ENCODE measurements around the gene PET100.

PET100 gene

DNA sequence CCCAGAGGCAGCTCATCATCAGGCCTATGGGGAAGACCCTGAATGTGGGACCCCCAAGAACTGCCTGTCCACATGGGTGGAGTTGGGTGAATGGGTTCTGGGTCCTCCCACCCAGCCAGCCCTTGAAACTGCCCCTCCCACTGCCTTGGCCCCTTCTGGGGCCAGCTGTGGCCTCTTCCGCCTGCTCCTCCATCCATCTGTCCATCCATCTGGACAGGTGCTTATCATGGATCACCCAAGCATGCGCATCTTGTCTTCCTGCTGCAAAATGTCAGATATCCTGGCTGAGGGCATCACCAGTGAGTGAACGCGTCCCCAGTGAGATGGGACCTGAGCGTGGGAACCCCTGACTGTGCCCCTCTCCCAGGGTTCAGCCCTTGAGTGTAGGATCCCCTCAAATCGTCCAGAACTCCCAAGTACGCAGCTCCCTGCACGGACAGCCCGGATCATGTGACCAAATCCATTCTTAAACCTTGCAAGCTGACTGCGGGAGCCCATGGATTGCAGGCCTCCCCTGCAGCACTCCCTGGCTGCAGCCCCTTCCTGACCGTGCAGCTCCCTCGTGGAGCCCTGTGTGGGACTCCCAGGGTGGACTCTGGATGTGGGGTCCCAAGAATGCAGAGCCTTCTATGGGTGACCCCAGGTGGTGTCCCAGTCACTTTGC, 9.3 kb downstream of the PET100 start:
- no peaks in the 10 kb centered on the region for H3K79me2 ChIP-seq (ENCODE audit: insufficient read depth, low read length)
- H3K27ac ChIP-seq (ENCODE audit: low read depth, low read length, poor library complexity, severe bottlenecking) = no peak overlapping the region
- peaks cover 13% of the 10 kb centered on the region for H3K4me1 ChIP-seq (ENCODE audit: insufficient read depth, low read length, severe bottlenecking)
- no peak overlapping the region for H3K4me2 ChIP-seq (ENCODE audit: low read length)
- no peaks in the 10 kb centered on the region for H3K9me2 ChIP-seq (ENCODE audit: low read depth, low read length)
- no peaks in the 10 kb centered on the region for H3K9me3 ChIP-seq (ENCODE audit: low read length)
- TF ChIP-seq, protein P1, sequence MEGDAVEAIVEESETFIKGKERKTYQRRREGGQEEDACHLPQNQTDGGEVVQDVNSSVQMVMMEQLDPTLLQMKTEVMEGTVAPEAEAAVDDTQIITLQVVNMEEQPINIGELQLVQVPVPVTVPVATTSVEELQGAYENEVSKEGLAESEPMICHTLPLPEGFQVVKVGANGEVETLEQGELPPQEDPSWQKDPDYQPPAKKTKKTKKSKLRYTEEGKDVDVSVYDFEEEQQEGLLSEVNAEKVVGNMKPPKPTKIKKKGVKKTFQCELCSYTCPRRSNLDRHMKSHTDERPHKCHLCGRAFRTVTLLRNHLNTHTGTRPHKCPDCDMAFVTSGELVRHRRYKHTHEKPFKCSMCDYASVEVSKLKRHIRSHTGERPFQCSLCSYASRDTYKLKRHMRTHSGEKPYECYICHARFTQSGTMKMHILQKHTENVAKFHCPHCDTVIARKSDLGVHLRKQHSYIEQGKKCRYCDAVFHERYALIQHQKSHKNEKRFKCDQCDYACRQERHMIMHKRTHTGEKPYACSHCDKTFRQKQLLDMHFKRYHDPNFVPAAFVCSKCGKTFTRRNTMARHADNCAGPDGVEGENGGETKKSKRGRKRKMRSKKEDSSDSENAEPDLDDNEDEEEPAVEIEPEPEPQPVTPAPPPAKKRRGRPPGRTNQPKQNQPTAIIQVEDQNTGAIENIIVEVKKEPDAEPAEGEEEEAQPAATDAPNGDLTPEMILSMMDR (IDR thresholded peaks at IDR 0.05; ENCODE audit: low read length) = no peak
- no peak for TF ChIP-seq EZH2 (IDR thresholded peaks at IDR 0.05; ENCODE audit: borderline replicate concordance, low read length)
- no peak overlapping the region for H3K4me3 ChIP-seq (ENCODE audit: low read depth, low read length, poor library complexity, severe bottlenecking)
- H4K20me1 ChIP-seq (ENCODE audit: insufficient read depth, low read length) = no peaks in the 10 kb centered on the region
- no peaks in the 10 kb centered on the region for H3K27me3 ChIP-seq (ENCODE audit: insufficient read depth, low read length)
- no peaks in the 10 kb centered on the region; the same call in 1 of the 2 replicates for H3F3A ChIP-seq (ENCODE audit: insufficient read depth, low read length)
- H3K36me3 ChIP-seq (ENCODE audit: insufficient read depth, low read length) = no peaks in the 10 kb centered on the region
- H3K9ac ChIP-seq (ENCODE audit: low read length) = no peak overlapping the region
- no peak overlapping the region for H2AFZ ChIP-seq (ENCODE audit: low read length)

DNA sequence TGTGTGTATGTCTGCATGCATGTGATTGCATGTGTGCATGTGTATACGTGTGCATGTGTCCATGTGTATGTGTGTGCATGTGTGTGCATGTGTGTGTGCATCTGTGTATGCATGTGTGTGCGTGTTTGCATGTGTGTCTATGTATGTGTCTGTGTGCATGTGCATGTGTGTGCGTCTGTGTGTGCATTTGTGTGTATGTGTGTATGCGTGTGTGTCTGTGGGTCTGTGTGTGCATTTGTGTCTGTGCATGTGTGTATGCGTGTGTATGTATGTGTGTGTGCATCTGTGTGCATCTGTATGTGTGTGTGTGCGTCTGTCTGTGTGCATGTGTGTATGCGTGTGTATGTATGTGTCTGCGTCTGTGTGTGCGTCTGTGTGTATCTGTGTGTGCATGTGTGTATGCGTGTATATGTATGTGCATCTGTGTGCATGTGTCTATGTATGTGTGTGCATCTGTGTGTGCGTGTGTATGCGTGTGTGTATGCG, 10.3 kb downstream of the PET100 start:
- H3K27me3 ChIP-seq (ENCODE audit: insufficient read depth, low read length) = no peaks in the 10 kb centered on the region
- H2AFZ ChIP-seq (ENCODE audit: low read length) = no peak overlapping the region
- H3K4me2 ChIP-seq (ENCODE audit: low read length) = no peak overlapping the region
- H3K36me3 ChIP-seq (ENCODE audit: insufficient read depth, low read length) = peaks cover 6% of the 10 kb centered on the region
- H3F3A ChIP-seq (ENCODE audit: insufficient read depth, low read length) = no peaks in the 10 kb centered on the region; the same call in 1 of the 2 replicates
- no peak overlapping the region for H3K9ac ChIP-seq (ENCODE audit: low read length)
- no peak overlapping the region for H3K4me3 ChIP-seq (ENCODE audit: low read depth, low read length, poor library complexity, severe bottlenecking)
- no peaks in the 10 kb centered on the region for H3K9me3 ChIP-seq (ENCODE audit: low read length)
- H3K79me2 ChIP-seq (ENCODE audit: insufficient read depth, low read length) = no peaks in the 10 kb centered on the region
- no peaks in the 10 kb centered on the region for H3K9me2 ChIP-seq (ENCODE audit: low read depth, low read length)
- no peak for TF ChIP-seq EZH2 (IDR thresholded peaks at IDR 0.05; ENCODE audit: borderline replicate concordance, low read length)
- TF ChIP-seq, protein P1 (IDR thresholded peaks at IDR 0.05; ENCODE audit: low read length) = no peak
- no peak overlapping the region for H3K27ac ChIP-seq (ENCODE audit: low read depth, low read length, poor library complexity, severe bottlenecking)
- H3K4me1 ChIP-seq (ENCODE audit: insufficient read depth, low read length, severe bottlenecking) = peaks cover 13% of the 10 kb centered on the region
- no peaks in the 10 kb centered on the region for H4K20me1 ChIP-seq (ENCODE audit: insufficient read depth, low read length)

DNA sequence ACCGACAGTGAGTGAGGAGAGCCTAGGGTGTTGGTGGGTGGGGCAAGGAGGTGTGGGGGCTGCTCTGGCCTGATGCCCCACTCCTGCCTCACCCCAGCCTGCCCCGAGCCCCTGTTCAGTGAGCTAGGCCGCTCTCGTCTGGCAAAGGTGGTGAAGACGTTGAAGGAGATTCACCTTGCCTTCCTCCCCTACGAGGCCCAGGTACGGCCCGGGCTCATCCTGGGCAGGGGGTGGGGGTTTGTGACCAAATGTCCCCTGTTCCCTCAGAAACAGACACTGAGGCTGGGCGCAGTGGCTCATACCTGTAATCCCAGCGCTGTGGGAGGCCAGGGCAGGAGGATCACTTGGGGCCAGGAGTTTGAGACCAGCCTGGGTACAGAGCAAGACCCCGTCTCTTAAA, 11.2 kb downstream of the PET100 start:
- TF ChIP-seq EZH2 (IDR thresholded peaks at IDR 0.05; ENCODE audit: borderline replicate concordance, low read length) = no peak
- TF ChIP-seq, protein P1 (IDR thresholded peaks at IDR 0.05; ENCODE audit: low read length) = no peak
- Histone ChIP-seq H3K9me3 (ENCODE audit: low read length) (no peaks in the 10 kb centered on the region), H3K79me2 (ENCODE audit: insufficient read depth, low read length) (no peaks in the 10 kb centered on the region), H3K9me2 (ENCODE audit: low read depth, low read length) (no peaks in the 10 kb centered on the region), H3F3A (ENCODE audit: insufficient read depth, low read length) (no peaks in the 10 kb centered on the region; the same call in 1 of the 2 replicates), H3K27ac (ENCODE audit: low read depth, low read length, poor library complexity, severe bottlenecking) (no peak overlapping the region), H4K20me1 (ENCODE audit: insufficient read depth, low read length) (no peaks in the 10 kb centered on the region), H3K4me1 (ENCODE audit: insufficient read depth, low read length, severe bottlenecking) (peaks cover 13% of the 10 kb centered on the region), H3K9ac (ENCODE audit: low read length) (no peak overlapping the region), H3K36me3 (ENCODE audit: insufficient read depth, low read length) (peaks cover 9% of the 10 kb centered on the region), H3K27me3 (ENCODE audit: insufficient read depth, low read length) (no peaks in the 10 kb centered on the region), H3K4me2 (ENCODE audit: low read length) (no peak overlapping the region), H3K4me3 (ENCODE audit: low read depth, low read length, poor library complexity, severe bottlenecking) (no peak overlapping the region), H2AFZ (ENCODE audit: low read length) (no peak overlapping the region)

All from OCI-LY1 (cell line).